Right forelimb (tissue), 1 donor: Measurements from ENCODE around the gene DGCR2.

ENCODE experiments used
- DNase-seq: peaks from one replicate; pipeline ENCODE4 v3.0.0-alpha.2; 2018

Gene DGCR2

DNA sequence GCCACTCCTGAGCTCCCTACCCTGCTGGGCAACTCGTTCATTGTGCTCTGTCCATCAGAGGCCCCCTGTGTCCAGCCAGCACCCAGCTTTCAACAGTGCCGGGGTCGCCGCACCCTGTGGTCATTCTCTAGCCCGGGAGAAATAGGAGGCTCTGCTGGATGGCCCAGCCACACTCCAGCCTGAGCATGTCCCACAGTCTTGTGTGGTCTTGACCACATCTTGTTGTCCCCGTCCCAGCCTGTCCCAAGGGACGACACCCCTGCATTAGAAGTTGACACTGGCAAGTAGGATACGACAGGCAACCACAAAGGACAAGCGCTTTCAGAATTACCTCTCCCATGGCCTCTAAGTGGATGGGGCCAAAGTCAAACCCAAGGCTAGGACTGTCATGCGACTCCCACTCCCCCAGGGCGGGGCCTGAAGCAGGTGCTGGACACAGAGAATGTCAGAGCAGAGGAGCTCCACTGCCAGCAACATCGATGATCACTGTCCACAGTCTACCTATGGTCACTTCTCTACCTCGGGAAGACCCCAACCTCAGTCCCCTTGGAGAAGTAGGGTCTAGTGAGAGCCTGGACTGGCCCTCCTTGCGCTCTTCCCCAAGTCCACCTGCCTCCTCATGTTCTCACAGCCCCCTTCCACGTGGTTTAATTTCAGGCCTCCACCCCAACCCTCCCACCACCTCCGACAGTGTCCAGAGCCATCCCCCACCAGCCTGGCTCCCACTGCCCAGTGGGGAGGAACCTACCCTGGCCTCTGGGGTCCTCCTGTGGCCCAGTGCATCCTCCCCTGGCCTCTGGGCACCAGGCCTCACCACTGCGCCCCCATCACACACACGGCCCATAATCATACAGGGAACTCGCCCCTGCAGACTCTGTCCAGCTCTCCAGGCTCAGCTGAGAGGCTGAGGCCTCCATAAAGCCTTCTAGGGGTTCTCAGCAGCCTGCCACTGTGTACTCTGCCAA, 4.4 kb upstream of the DGCR2 start:
- DNase-seq, result no peak

DNA sequence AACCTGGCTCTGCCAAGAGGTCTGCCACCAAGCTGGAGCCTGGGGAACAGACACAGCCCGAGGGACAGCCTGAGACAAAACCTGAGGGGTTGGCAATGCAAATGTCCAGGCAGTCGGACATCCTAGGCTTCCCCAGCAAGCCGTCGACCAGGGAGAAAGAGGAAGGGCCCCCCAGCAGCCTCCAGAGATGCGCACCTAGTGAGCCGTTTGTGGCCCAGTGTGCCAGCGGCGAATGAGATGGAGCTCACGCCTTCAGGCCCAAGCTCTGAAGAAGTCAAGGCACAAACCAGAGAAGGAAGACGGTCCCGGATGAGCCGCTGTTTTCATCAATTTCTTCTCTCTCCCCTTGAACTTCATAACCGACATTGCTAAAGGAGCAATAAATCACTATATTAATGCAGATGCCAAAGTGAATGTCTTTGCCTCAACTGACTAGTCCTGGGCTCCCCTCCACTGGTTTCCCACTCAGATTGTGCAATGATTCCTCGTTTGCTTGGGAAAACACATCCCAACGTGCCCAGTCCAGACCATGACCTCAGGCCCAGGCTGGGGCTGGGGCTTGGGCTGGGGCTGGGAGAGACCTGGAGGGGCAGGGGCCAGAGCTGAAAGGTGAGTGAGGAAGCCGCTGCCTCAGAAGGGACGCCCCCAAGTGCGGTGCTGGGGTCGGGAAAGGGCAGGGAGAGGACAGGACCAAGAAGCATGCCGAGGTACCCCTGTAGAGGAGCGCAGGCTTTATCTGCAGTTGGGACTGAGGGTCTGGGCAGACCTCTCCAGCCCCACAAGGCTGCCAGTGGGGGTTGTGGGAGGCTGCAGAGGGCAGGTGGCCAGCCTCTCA, 3.5 kb upstream of the DGCR2 start:
- no peak for DNase-seq

- no peak for DNase-seq
Observed at GRCh38 chr22:19125011-19125410, 2.8 kb upstream of the DGCR2 start.

DNA sequence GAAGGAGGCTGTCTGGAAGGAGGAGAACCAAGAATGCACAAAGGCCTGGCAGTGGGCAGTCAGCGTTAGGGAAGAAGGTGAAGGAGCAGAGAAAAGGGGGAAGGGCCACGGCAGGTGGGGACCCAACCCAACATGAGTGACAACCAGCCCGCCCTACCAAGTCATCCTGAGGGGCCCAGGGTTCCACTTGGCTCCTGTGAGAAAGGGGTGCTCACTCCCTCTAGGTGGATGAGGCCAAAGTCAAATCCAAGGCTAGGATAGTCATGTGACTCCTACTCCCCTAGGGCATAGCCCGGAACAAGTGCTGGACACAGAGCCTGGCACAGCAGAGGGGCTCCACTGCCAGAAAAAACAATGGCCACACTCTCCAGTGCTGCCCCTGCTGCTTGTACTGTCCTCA, 2.2 kb upstream of the DGCR2 start:
- no peak for DNase-seq

DNA sequence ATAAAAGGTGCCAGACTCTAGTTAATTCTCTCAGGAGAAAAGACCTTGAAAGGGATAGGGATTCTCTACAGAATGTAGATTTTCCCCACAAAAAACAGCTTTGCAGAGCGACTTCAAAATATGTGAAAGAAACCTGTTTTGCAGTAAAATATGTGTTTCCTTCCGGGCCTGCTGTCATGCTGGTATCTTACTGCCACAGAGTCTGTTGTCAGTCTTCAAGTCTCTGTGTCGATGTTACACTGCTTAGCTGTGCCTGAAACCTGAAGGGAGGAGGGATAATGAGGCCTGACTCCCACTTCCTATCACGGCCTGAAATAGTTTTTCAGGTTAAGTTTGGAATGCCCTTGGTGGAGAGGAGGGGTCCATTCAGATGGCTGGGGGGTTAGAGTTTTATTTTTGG, 1.7 kb upstream of the DGCR2 start:
- no peak for DNase-seq

GRCh38 chr22:19122752-19123492, 710 bp upstream of the DGCR2 start:
- DNase-seq, result no peak

DNA sequence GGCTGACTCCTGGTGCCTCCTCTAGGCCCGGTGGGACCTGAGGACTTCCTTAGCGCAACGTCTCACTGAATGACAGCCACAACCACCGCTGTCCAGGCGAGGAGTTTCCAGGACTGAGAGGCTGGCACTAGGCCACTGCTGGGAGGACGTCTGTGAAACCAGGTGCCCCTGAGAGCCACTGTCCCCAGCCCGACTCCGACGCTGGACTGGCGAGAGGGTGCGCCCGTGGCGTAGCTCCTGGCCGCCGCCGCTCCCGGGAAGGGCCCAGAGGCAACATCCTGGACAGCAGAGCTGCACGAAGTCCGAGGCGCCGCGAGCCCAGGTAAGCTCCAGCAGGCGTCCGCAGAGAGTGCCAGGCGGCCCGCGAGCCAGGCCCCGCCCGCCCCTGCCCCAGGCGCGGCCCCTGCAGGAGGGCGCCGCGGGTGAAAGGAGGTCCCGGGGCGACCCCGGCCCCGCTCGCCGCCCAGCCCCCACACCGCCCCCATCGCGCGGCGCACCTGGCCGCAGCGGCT, 525 bp downstream of the DGCR2 start:
- DNase-seq, result peak; percentile 58

- no peak for DNase-seq
Observed at GRCh38 chr22:19120829-19121630, 1.2 kb downstream of the DGCR2 start.

- DNase-seq, result no peak
Observed at GRCh38 chr22:19119949-19120348, 2.3 kb downstream of the DGCR2 start.

- no peak for DNase-seq
Observed at GRCh38 chr22:19118329-19118880, 3.8 kb downstream of the DGCR2 start.

- no peak for DNase-seq
Observed at GRCh38 chr22:19117111-19117512, 5.1 kb downstream of the DGCR2 start.

GRCh38 chr22:19115628-19116027, 6.6 kb downstream of the DGCR2 start:
- peak; percentile 30 for DNase-seq

GRCh38 chr22:19114984-19115552, 7.1 kb downstream of the DGCR2 start:
- DNase-seq, result peak; percentile 46

- DNase-seq, result peak; percentile 15
Observed at GRCh38 chr22:19113429-19113828, 8.8 kb downstream of the DGCR2 start.

- no peak for DNase-seq
Observed at GRCh38 chr22:19111584-19111983, 10.6 kb downstream of the DGCR2 start.

- DNase-seq, result peak; percentile 2
Observed at GRCh38 chr22:19111140-19111539, 11.1 kb downstream of the DGCR2 start.

DNA sequence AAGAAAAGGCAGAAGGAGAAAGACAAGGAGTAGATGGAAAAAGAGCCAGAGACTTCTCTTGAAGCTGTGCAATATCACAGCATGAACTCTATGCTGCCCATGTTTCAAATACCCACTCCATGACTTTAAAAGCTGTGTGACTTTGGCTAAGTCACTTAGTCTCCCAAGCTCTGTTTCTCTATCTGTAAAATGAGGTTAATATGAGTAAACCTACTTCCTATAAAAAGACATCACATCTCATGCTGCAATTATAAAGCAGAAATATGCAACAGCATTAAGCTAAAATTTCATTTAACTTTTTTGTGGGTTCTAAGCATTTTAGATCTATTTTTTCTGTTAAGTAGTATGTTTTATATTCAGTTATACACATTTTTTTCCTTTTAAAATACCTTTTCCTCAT, 11.6 kb downstream of the DGCR2 start:
- DNase-seq, result no peak

DNA sequence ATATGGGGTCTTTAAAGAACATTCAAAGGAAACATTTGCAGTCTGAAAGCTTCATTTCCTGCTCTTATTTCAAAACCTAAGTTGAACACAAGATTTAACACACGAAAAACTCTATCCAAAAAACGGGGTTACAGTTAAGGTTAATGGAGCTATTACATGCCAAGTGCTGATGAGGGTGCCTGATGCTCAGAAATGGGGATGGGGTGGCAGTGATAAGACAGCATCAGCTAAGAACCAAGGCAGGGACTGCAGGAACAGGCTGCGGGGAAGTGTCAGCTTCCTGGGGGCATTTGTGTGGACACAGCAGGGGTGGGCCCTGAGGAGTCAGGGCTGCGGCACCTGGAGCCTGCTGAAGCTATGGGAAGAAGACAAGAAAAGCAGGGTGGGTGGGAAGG, 12.2 kb downstream of the DGCR2 start:
- peak; percentile 12 for DNase-seq

- no peak for DNase-seq
Observed at GRCh38 chr22:19109198-19110063, 12.8 kb downstream of the DGCR2 start.

GRCh38 chr22:19108807-19109197, 13.4 kb downstream of the DGCR2 start:
- no peak for DNase-seq
